Body of pancreas (tissue), 4 donors: ENCODE data around the gene SHBG. TPM values are rescaled to one million over a fixed set of nuclear protein-coding genes. Genes with fewer than 3 reads are reported as not detected.

Experiments used
- ATAC-seq: fragments of 150-250 bp; one replicate; pipeline ENCODE4 v1.9.1; 2016
- DNase-seq, 4 donors: peaks; one replicate each; pipeline ENCODE4 v3.0.0-alpha.2; 2019
- H3K27ac ChIP-seq, 4 donors: fragments of 200-600 bp; sonication (generic); 1 replicate in 3 of 4; 2 replicates in 1 of 4; pipeline versions ENCODE4 v1.5.1 to v1.6.1; 2016 to 2019; ENCODE audit warnings: mild to moderate bottlenecking in 1 of 4, mixed read lengths in 1 of 4, moderate library complexity in 1 of 4
- H3K27me3 ChIP-seq, 2 donors: fragments of 200-600 bp; sonication (generic); one replicate each; pipeline ENCODE4 v1.6.0; 2016; ENCODE audit warnings: mild to moderate bottlenecking in 1 of 2
- H3K36me3 ChIP-seq, 2 donors: fragments of 200-600 bp; sonication (generic); replicated peaks in 1 of 2; 2 replicates each; pipeline ENCODE4 v1.5.1; 2016; ENCODE audit warnings: low read depth in 2 of 2; ENCODE audit not compliant: insufficient read depth in 1 of 2
- H3K4me1 ChIP-seq: fragments of 200-600 bp; sonication (generic); one replicate; pipeline ENCODE4 v1.6.0; 2016
- H3K4me3 ChIP-seq, 2 donors: fragments of 200-600 bp; sonication (generic); 1 replicate in 1 of 2; 2 replicates in 1 of 2; pipeline ENCODE4 v1.5.1; 2016 to 2019
- H3K9me3 ChIP-seq, 3 donors: fragments of 200-600 bp; sonication (generic); 1 replicate in 2 of 3; 2 replicates in 1 of 3; pipeline ENCODE4 v1.5.1; 2016
- CTCF ChIP-seq, 7 experiments: fragments of 450-650 bp in 4 of 7; fragments of 200-600 bp in 3 of 7; sonication (generic) in 3 of 7; IDR thresholded peaks; one replicate each; pipeline ENCODE4 v1.5.1; 2016 to 2019; ENCODE audit warnings: antibody characterized with exemption in 7 of 7
- POLR2A ChIP-seq, 3 donors: fragments of 450-650 bp; IDR thresholded peaks; one replicate each; pipeline ENCODE4 v1.6.1; 2016; ENCODE audit warnings: antibody characterized with exemption in 3 of 3, mild to moderate bottlenecking in 2 of 3
- WGBS, 2 donors: methylation state at CpG; one replicate each; pipeline ENCODE4 v1.1.5; 2017; 5-methylcytosine and 5-hydroxymethylcytosine counted together
- intact Hi-C: fragments of 100-400 bp; cut with DNase I; formaldehyde crosslinking; loops from one replicate; pipeline ENCODE4 v1.15.1; 2023
- total RNA-seq, 2 donors: library from RNA; depleted of rRNA; stranded (reverse); fragments of >200 nt; gene quantifications; one replicate each; pipeline ENCODE4 v1.1.0, GENCODE V29; 2016

Gene SHBG
- total RNA-seq, 2 donors from 2014 or later = not detected

GRCh38 chr17:7644775-7645174 is 14.8 kb downstream of the SHBG start:
- 83 to 90% methylated on average over 4 of the region's 4 CpGs for WGBS, 2 donors
- Histone ChIP-seq H3K4me3 (no peak overlapping the region), H3K4me1 (no peaks in the 10 kb centered on the region), H3K9me3 (no peaks in the 10 kb centered on the region), H3K36me3 (no peaks in the 10 kb centered on the region), H3K27ac (no peak overlapping the region), H3K27me3 (no peaks in the 10 kb centered on the region)
- ATAC-seq (no peak), DNase-seq (no peak)
- no peak for TF ChIP-seq CTCF (IDR thresholded peaks at IDR 0.05)
- no peak for TF ChIP-seq POLR2A (IDR thresholded peaks at IDR 0.05)
- intact Hi-C loops = no loop called here

- Histone ChIP-seq H3K4me3 (no peak overlapping the region), H3K27ac (no peak overlapping the region), H3K9me3 (no peaks in the 10 kb centered on the region), H3K27me3 (peaks cover 0 to 11% of the 10 kb centered on the region in 2 donors), H3K36me3 (no peaks in the 10 kb centered on the region), H3K4me1 (peaks cover 16% of the 10 kb centered on the region)
- DNase-seq = no peak
- intact Hi-C loops = no loop called here
- no peak for ATAC-seq
- 68 to 71% methylated on average over 8 to 9 of the region's 9 CpGs for WGBS, 2 donors
- TF ChIP-seq POLR2A (IDR thresholded peaks at IDR 0.05) (no peak), CTCF (IDR thresholded peaks at IDR 0.05) (no peak)
Observed at GRCh38 chr17:7646457-7646856, 16.5 kb downstream of the SHBG start.

GRCh38 chr17:7647018-7647417 is 17.1 kb downstream of the SHBG start:
- no peaks in the 10 kb centered on the region for H3K36me3 ChIP-seq
- 74 to 78% methylated on average over 4 of the region's 4 CpGs for WGBS, 2 donors
- ATAC-seq (no peak), DNase-seq (no peak)
- peaks cover 0 to 13% of the 10 kb centered on the region in 2 donors for H3K27me3 ChIP-seq
- H3K27ac ChIP-seq = no peak overlapping the region
- H3K9me3 ChIP-seq = no peaks in the 10 kb centered on the region
- H3K4me1 ChIP-seq = peaks cover 21% of the 10 kb centered on the region
- no peak for TF ChIP-seq POLR2A (IDR thresholded peaks at IDR 0.05)
- TF ChIP-seq CTCF (IDR thresholded peaks at IDR 0.05) = no peak
- no peak overlapping the region for H3K4me3 ChIP-seq
- intact Hi-C loops = no loop called here

- H3K4me3 ChIP-seq = peak within 1 kb of the TSS; percentile 10 to 39
- WGBS, 2 donors = 1 to 2% methylated on average over 14 to 34 of the region's 34 CpGs
- peaks cover 21% of the 10 kb centered on the region for H3K4me1 ChIP-seq
- H3K27ac ChIP-seq = no peak within 1 kb of the TSS
- DNase-seq (peak; percentile 64 to 84 (median 80)), ATAC-seq (peak; percentile 82)
- TF ChIP-seq CTCF (IDR thresholded peaks at IDR 0.05) (no peak), POLR2A (IDR thresholded peaks at IDR 0.05) (peak in 1 of 3 donors; percentile 12)
- H3K27me3 ChIP-seq = peaks cover 0 to 13% of the 10 kb centered on the region in 2 donors
- intact Hi-C loops = no loop called here
- H3K9me3 ChIP-seq = no peaks in the 10 kb centered on the region
- H3K36me3 ChIP-seq = no peaks in the 10 kb centered on the region
Observed at GRCh38 chr17:7650509-7651096, 20.7 kb downstream of the SHBG start, which contains the start of gene ATP1B2. Gene ATP1B2 (plus strand): TSS chr17:7650926. CDS start chr17:7651519, 593 bp downstream.

- WGBS, 2 donors = 2 to 3% methylated on average over 23 to 40 of the region's 45 CpGs
- no peak for TF ChIP-seq CTCF (IDR thresholded peaks at IDR 0.05)
- no peak for TF ChIP-seq POLR2A (IDR thresholded peaks at IDR 0.05)
Observed at GRCh38 chr17:7651097-7651664, 21.2 kb downstream of the SHBG start.

More at GRCh38 chr17:7651097-7651664, 21.2 kb downstream of the SHBG start:
- Histone ChIP-seq H3K4me1 (peaks cover 21% of the 10 kb centered on the region), H3K36me3 (no peaks in the 10 kb centered on the region), H3K27ac (no peak overlapping the region), H3K27me3 (peaks cover 0 to 13% of the 10 kb centered on the region in 2 donors), H3K4me3 (peak overlapping the region; percentile 10 to 39), H3K9me3 (no peaks in the 10 kb centered on the region)
- no peak for ATAC-seq
- DNase-seq = no peak
- intact Hi-C loops = no loop called here
